Cardiac muscle cell (in vitro differentiated cells and primary cell): Measurements from ENCODE around the gene TBC1D9B. TPM values are rescaled to one million over a fixed set of nuclear protein-coding genes. Genes with fewer than 3 reads are reported as not detected.

Experiments
- DNase-seq, 2 donors: peaks; one replicate each; pipeline versions ENCODE4 v3.0.0 to v3.0.0-alpha.2; 2010 to 2017; ENCODE audit warnings: low read depth in 1 of 2, low spot score in 1 of 2
- H3K27ac ChIP-seq: fragments of 200-600 bp; sonication (generic); 2 replicates; pipeline ENCODE4 v1.5.1; 2016
- H3K27me3 ChIP-seq: fragments of 200-600 bp; sonication (generic); 2 replicates; pipeline ENCODE4 v1.6.0; 2016; ENCODE audit warnings: control low read depth
- H3K36me3 ChIP-seq: fragments of 200-600 bp; sonication (generic); 2 replicates; pipeline ENCODE4 v1.5.1; 2016; ENCODE audit warnings: control low read depth
- H3K4me1 ChIP-seq: fragments of 200-600 bp; sonication (generic); 2 replicates; pipeline ENCODE4 v1.8.1; 2017; ENCODE audit warnings: low read depth, mild to moderate bottlenecking, mixed run types
- H3K4me3 ChIP-seq: fragments of 200-600 bp; sonication (generic); 2 replicates; pipeline ENCODE4 v1.5.1; 2016; ENCODE audit warnings: mild to moderate bottlenecking
- H3K9me3 ChIP-seq: fragments of 200-600 bp; sonication (generic); 2 replicates; pipeline ENCODE4 v1.5.1; 2017; ENCODE audit warnings: low read depth, mild to moderate bottlenecking, control low read depth
- CTCF ChIP-seq: IDR thresholded peaks from 2 replicates; pipeline ENCODE4 v1.5.1; 2012; ENCODE audit warnings: low read depth, mild to moderate bottlenecking, low read length
- polyA plus RNA-seq: library from polyadenylated mRNA; unstranded; fragments of >200 nt; fragmentation: Nextera tagmentation; extraction: Ambion mirVana; gene quantifications from 2 replicates; pipeline ENCODE4 v1.2.1, GENCODE V29; 2016
- total RNA-seq: library from RNA; depleted of rRNA; stranded (reverse); fragments of >200 nt; gene quantifications from 2 replicates; pipeline ENCODE4 v1.2.3, GENCODE V29; 2016

TBC1D9B gene
- total and polyA plus RNA-seq, 2 experiments from 2014 or later, result 63.6 to 113 TPM

- no peak overlapping the region for H3K27ac ChIP-seq
- H3K27me3 ChIP-seq, result no peaks in the 10 kb centered on the region
- H3K4me3 ChIP-seq, result no peak overlapping the region
- H3K36me3 ChIP-seq, result peaks cover 52% of the 10 kb centered on the region
- no peak for TF ChIP-seq CTCF
- DNase-seq, result no peak
- H3K9me3 ChIP-seq, result no peaks in the 10 kb centered on the region
- no peaks in the 10 kb centered on the region for H3K4me1 ChIP-seq
Observed at GRCh38 chr5:179833709-179834070, 74.0 kb downstream of the TBC1D9B start.

GRCh38 chr5:179833056-179833708 lies 74.5 kb downstream of the TBC1D9B start:
- peaks cover 52% of the 10 kb centered on the region for H3K36me3 ChIP-seq
- no peak overlapping the region for H3K4me3 ChIP-seq
- no peak for DNase-seq
- no peaks in the 10 kb centered on the region for H3K4me1 ChIP-seq
- no peaks in the 10 kb centered on the region for H3K9me3 ChIP-seq
- no peak overlapping the region for H3K27ac ChIP-seq
- no peak for TF ChIP-seq CTCF
- no peaks in the 10 kb centered on the region for H3K27me3 ChIP-seq

- no peak for DNase-seq
- H3K4me3 ChIP-seq, result no peak overlapping the region
- no peaks in the 10 kb centered on the region for H3K27me3 ChIP-seq
- no peaks in the 10 kb centered on the region for H3K4me1 ChIP-seq
- no peak for TF ChIP-seq CTCF
- H3K36me3 ChIP-seq, result peaks cover 54% of the 10 kb centered on the region
- H3K9me3 ChIP-seq, result no peaks in the 10 kb centered on the region
- no peak overlapping the region for H3K27ac ChIP-seq
Observed at GRCh38 chr5:179832039-179832745, 75.5 kb downstream of the TBC1D9B start.

- Histone ChIP-seq H3K27me3 (no peaks in the 10 kb centered on the region), H3K9me3 (no peaks in the 10 kb centered on the region), H3K27ac (no peak overlapping the region), H3K4me3 (no peak overlapping the region), H3K4me1 (no peaks in the 10 kb centered on the region), H3K36me3 (peaks cover 46% of the 10 kb centered on the region)
- no peak for TF ChIP-seq CTCF
- DNase-seq, result no peak
Observed at GRCh38 chr5:179830818-179831468, 76.8 kb downstream of the TBC1D9B start.

- no peak overlapping the region for H3K27ac ChIP-seq
- no peaks in the 10 kb centered on the region for H3K4me1 ChIP-seq
- no peaks in the 10 kb centered on the region for H3K27me3 ChIP-seq
- no peaks in the 10 kb centered on the region for H3K9me3 ChIP-seq
- no peak for TF ChIP-seq CTCF
- peaks cover 55% of the 10 kb centered on the region for H3K36me3 ChIP-seq
- no peak overlapping the region for H3K4me3 ChIP-seq
- no peak for DNase-seq
Observed at GRCh38 chr5:179829732-179830435, 77.8 kb downstream of the TBC1D9B start.
